ENCODE measurements around the gene ECD. TPM values are rescaled to one million over a fixed set of nuclear protein-coding genes. Genes with fewer than 3 reads are reported as not detected.

Gene ECD
- total RNA-seq, 3 donors from 2014 or later, result 20.5 to 23.6 (median 20.8) TPM

GRCh38 chr10:73126343-73126742, 41.5 kb downstream of the ECD start:
- intact Hi-C loops (cut with DNase I, micrococcal nuclease), result no loop called here
- H3K36me3 ChIP-seq (ENCODE audit: low read depth), result no peaks in the 10 kb centered on the region
- ATAC-seq, result no peak
- no peaks in the 10 kb centered on the region for H3K4me1 ChIP-seq (ENCODE audit: low read depth)
- H3K4me3 ChIP-seq, result no peak overlapping the region
- no peaks in the 10 kb centered on the region for H3K9me3 ChIP-seq
- TF ChIP-seq CTCF (IDR thresholded peaks at IDR 0.05), result no peak
- no peak for DNase-seq

- no peak for TF ChIP-seq CTCF (IDR thresholded peaks at IDR 0.05)
- ATAC-seq, result no peak
- H3K4me3 ChIP-seq, result no peak overlapping the region
- H3K36me3 ChIP-seq (ENCODE audit: low read depth), result no peaks in the 10 kb centered on the region
- no peak for DNase-seq
- intact Hi-C loops (cut with DNase I, micrococcal nuclease), result no loop called here
- H3K4me1 ChIP-seq (ENCODE audit: low read depth), result no peaks in the 10 kb centered on the region
- H3K9me3 ChIP-seq, result no peaks in the 10 kb centered on the region
Measured at GRCh38 chr10:73119952-73120351, 47.9 kb downstream of the ECD start.

DNA sequence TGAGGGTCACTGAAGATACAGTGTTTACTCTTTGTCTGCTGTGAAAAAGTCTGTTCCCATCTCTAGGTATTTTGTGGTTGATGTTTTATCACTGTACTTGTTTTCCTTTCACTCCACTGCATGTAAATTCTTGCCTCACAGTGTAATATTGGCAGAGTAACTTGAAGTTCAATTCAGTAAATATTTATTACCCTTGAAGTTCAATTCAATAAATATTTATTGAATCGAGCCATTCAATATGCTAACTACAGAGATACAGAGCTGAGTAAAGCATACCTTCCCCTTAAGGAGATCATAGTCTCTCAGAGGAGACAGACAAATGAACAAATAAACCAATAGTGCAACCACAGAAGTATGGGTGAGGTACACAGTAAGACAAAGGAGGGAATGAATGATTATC, 48.4 kb downstream of the ECD start:
- ATAC-seq, result no peak
- H3K4me1 ChIP-seq (ENCODE audit: low read depth), result no peaks in the 10 kb centered on the region
- TF ChIP-seq CTCF (IDR thresholded peaks at IDR 0.05), result no peak
- no peaks in the 10 kb centered on the region for H3K36me3 ChIP-seq (ENCODE audit: low read depth)
- no peak for DNase-seq
- H3K9me3 ChIP-seq, result no peaks in the 10 kb centered on the region
- H3K4me3 ChIP-seq, result no peak overlapping the region
- intact Hi-C loops (cut with DNase I, micrococcal nuclease), result no loop called here

DNA sequence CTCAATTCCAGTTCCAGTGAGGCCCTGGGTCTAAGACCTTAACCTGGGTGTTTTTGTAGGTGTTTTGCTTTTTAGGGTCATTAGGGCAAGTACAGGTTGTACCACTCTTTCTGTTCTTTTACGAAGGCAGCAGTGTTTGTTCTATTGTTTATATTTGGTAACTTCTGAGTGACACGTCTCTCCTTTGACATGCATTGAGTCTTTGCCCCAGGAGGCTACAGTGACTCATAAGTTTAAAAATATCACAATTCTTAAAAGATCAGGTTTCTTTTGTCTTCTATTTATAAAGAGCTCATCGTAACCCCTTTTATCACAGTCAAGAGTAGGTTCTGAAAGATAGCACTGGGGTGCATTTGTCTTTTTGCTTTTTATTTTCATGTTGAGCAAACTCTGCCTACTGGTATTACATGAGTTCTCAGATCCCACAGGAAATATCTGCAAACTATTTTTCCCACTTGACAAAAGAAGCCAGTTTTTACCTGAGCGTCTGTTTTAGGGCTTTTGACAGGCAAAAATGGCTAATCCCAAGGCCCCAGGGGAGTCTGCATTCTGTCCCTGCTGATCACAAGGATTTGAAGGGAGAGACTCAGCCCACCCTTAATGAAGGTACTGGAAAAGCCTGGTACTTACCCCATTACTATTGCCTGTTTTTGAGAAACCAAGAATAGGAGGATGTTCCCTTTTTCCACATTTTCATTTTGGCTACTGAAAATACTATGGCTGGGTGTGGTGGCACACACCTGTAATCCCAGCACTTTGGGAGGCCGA, 49.6 kb downstream of the ECD start:
- intact Hi-C loops (cut with DNase I, micrococcal nuclease), result no loop called here
- DNase-seq (no peak), ATAC-seq (no peak)
- H3K4me3 ChIP-seq, result no peak overlapping the region
- H3K9me3 ChIP-seq, result no peaks in the 10 kb centered on the region
- no peaks in the 10 kb centered on the region for H3K4me1 ChIP-seq (ENCODE audit: low read depth)
- H3K36me3 ChIP-seq (ENCODE audit: low read depth), result no peaks in the 10 kb centered on the region
- no peak for TF ChIP-seq CTCF (IDR thresholded peaks at IDR 0.05)

GRCh38 chr10:73116017-73116416, 51.8 kb downstream of the ECD start:
- no peak for ATAC-seq
- intact Hi-C loops (cut with DNase I, micrococcal nuclease), result no loop called here
- no peak for TF ChIP-seq CTCF (IDR thresholded peaks at IDR 0.05)

More at GRCh38 chr10:73116017-73116416, 51.8 kb downstream of the ECD start:
- DNase-seq, result no peak
- Histone ChIP-seq H3K9me3 (no peaks in the 10 kb centered on the region), H3K4me1 (ENCODE audit: low read depth) (no peaks in the 10 kb centered on the region), H3K36me3 (ENCODE audit: low read depth) (no peaks in the 10 kb centered on the region), H3K4me3 (no peak overlapping the region)

Data from mucosa of descending colon (tissue), 3 donors.